PFSK-1 (cell line): Measurements from ENCODE around the gene ARID5A.

Experiments used
- FOXP2 ChIP-seq: optimal IDR thresholded peaks from 2 replicates; pipeline ENCODE3; 2011; ENCODE audit warnings: borderline replicate concordance, control low read depth, inconsistent platforms; ENCODE audit not compliant: insufficient read depth; ENCODE audit errors: extremely low read length, extremely low read depth
- POLR2AphosphoS5 ChIP-seq: IDR thresholded peaks from 2 replicates; pipeline ENCODE4 v1.6.1; 2012; ENCODE audit warnings: low read depth, mild to moderate bottlenecking, control low read depth, low read length, moderate library complexity
- REST ChIP-seq, 2 experiments: IDR thresholded peaks; 2 replicates each; pipeline versions ENCODE4 v1.6.1 to v1.8.0; 2011 to 2012; ENCODE audit warnings: low read depth in 2 of 2, low read length in 2 of 2, control low read depth in 1 of 2, inconsistent platforms in 1 of 2, mild to moderate bottlenecking in 1 of 2, moderate library complexity in 1 of 2; ENCODE audit not compliant: insufficient read depth in 1 of 2
- SIN3A ChIP-seq: IDR thresholded peaks from 2 replicates; pipeline ENCODE4 v1.6.1; 2012; ENCODE audit warnings: mild to moderate bottlenecking, low read length, moderate library complexity, borderline replicate concordance; ENCODE audit not compliant: insufficient read depth
- TAF1 ChIP-seq: IDR thresholded peaks from 2 replicates; pipeline ENCODE4 v1.6.1; 2012; ENCODE audit warnings: low read length, control low read depth, borderline replicate concordance; ENCODE audit not compliant: insufficient read depth

- TF ChIP-seq REST (IDR thresholded peaks at IDR 0.05; ENCODE audit: insufficient read depth in 1 of 2, low read depth in 2 of 2, low read length in 2 of 2) (no peak), POLR2AphosphoS5 (no peak), FOXP2 (no peak), TAF1 (no peak), SIN3A (no peak)
These were observed 27.9 kb upstream of the ARID5A start for GRCh38 chr2:96508521-96509113.
